ENCODE data around the gene CPLX1.

- TF ChIP-seq CTCF (conservative IDR thresholded peaks at IDR 0.05): no peak
- no peak for TF ChIP-seq EZH2 (IDR thresholded peaks at IDR 0.05; ENCODE audit: low read depth)
These were observed 16.9 kb downstream of the CPLX1 start for GRCh38 chr4:808860-809570.

All from PC-9 (cell line).